Activated CD4-positive, alpha-beta T cell treated with anti-CD3 and anti-CD28 coated beads, Interleukin-2, amount 50 U/mL, for 24 hours (primary cell): ENCODE results near the gene N4BP2L2.

Experiments used
- DNase-seq, 2 donors: peaks; one replicate each; pipeline ENCODE4 v3.0.0-alpha.2; 2020; ENCODE audit warnings: low read depth in 1 of 2, low spot score in 1 of 2

Gene N4BP2L2

GRCh38 chr13:32471187-32471922 is 67.2 kb downstream of the N4BP2L2 start:
- DNase-seq, result no peak

GRCh38 chr13:32468502-32469142 is 70.0 kb downstream of the N4BP2L2 start:
- DNase-seq, result no peak

- no peak for DNase-seq
Observed at GRCh38 chr13:32456591-32456990, 82.0 kb downstream of the N4BP2L2 start.

GRCh38 chr13:32455594-32455903 is 83.0 kb downstream of the N4BP2L2 start:
- DNase-seq, result no peak

- no peak for DNase-seq
Observed at GRCh38 chr13:32454886-32455593, 83.6 kb downstream of the N4BP2L2 start.

- no peak for DNase-seq
Observed at GRCh38 chr13:32453981-32454380, 84.6 kb downstream of the N4BP2L2 start.

GRCh38 chr13:32448972-32449371 is 89.6 kb downstream of the N4BP2L2 start:
- DNase-seq, result no peak

- DNase-seq, result no peak
Observed at GRCh38 chr13:32447894-32448623, 90.5 kb downstream of the N4BP2L2 start.

GRCh38 chr13:32446773-32447465 is 91.7 kb downstream of the N4BP2L2 start:
- no peak for DNase-seq

GRCh38 chr13:32446220-32446619 is 92.4 kb downstream of the N4BP2L2 start:
- no peak for DNase-seq

GRCh38 chr13:32445461-32445860 is 93.1 kb downstream of the N4BP2L2 start:
- DNase-seq, result no peak

GRCh38 chr13:32443111-32443510 is 95.5 kb downstream of the N4BP2L2 start:
- DNase-seq, result peak in 1 of 2 donors; percentile 13

- no peak for DNase-seq
Observed at GRCh38 chr13:32438871-32439270, 99.7 kb downstream of the N4BP2L2 start.

- DNase-seq, result no peak
Observed at GRCh38 chr13:32432856-32433255, 105.7 kb downstream of the N4BP2L2 start.

GRCh38 chr13:32431361-32431760 is 107.2 kb downstream of the N4BP2L2 start:
- DNase-seq, result no peak

GRCh38 chr13:32430018-32430747 is 108.4 kb downstream of the N4BP2L2 start:
- no peak for DNase-seq

- no peak for DNase-seq
Observed at GRCh38 chr13:32429433-32429909, 109.1 kb downstream of the N4BP2L2 start.

GRCh38 chr13:32428581-32429432 is 109.8 kb downstream of the N4BP2L2 start:
- no peak for DNase-seq

GRCh38 chr13:32427852-32428580 is 110.6 kb downstream of the N4BP2L2 start, which contains the start of gene N4BP2L1:
TSS of gene N4BP2L1 (minus strand) at chr13:32428130. CDS start at chr13:32428082, 48 bp downstream.
- peak; percentile 68 to 75 for DNase-seq
